Heart right ventricle (tissue), 16 donors: ENCODE results near the gene PFN3. TPM values are rescaled to one million over a fixed set of nuclear protein-coding genes. Genes with fewer than 3 reads are reported as not detected.
A peak's percentile ranks its signal among the peaks of the same experiment; 100 is the strongest.

Experiments
- ATAC-seq, 8 donors: fragments of 200-7000 bp; cut with Tn5 transposase; one replicate each; pipeline ENCODE4 v1.9.1; 2020; ENCODE audit warnings: mild to moderate bottlenecking in 8 of 8, moderate library complexity in 8 of 8, moderate number of reproducible peaks in 1 of 8
- DNase-seq, 2 donors: peaks; one replicate each; pipeline ENCODE4 v3.0.0-alpha.2; 2020
- H3K27ac ChIP-seq, 10 donors: fragments of 200-600 bp; sonication (generic) in 2 of 10; one replicate each; pipeline versions ENCODE4 v1.5.0 to v1.8.0; 2020 to 2022; ENCODE audit warnings: mild to moderate bottlenecking in 3 of 10
- H3K27me3 ChIP-seq, 7 donors: fragments of 200-600 bp; one replicate each; pipeline ENCODE4 v1.8.0; 2021 to 2022; ENCODE audit warnings: mild to moderate bottlenecking in 2 of 7
- H3K36me3 ChIP-seq, 9 donors: fragments of 200-600 bp; sonication (generic) in 1 of 9; one replicate each; pipeline versions ENCODE4 v1.5.0 to v1.8.0; 2020 to 2022; ENCODE audit warnings: mild to moderate bottlenecking in 2 of 9
- H3K4me1 ChIP-seq, 9 donors: fragments of 200-600 bp; sonication (generic) in 1 of 9; one replicate each; pipeline versions ENCODE4 v1.5.0 to v1.8.0; 2020 to 2022; ENCODE audit warnings: mild to moderate bottlenecking in 4 of 9
- H3K4me3 ChIP-seq, 10 donors: fragments of 200-600 bp; sonication (generic) in 2 of 10; one replicate each; pipeline versions ENCODE4 v1.5.0 to v1.8.0; 2020 to 2022; ENCODE audit warnings: mild to moderate bottlenecking in 7 of 10, moderate library complexity in 2 of 10
- H3K9me3 ChIP-seq, 11 donors: fragments of 200-600 bp in 10 of 11; sonication (generic) in 2 of 11; one replicate each; pipeline versions ENCODE4 v1.5.0 to v1.8.0; 2013 to 2022; ENCODE audit warnings: mild to moderate bottlenecking in 2 of 11, control low read depth in 1 of 11, moderate library complexity in 1 of 11
- WGBS, 2 donors: extraction: QIAGEN DNeasy Blood & Tissue Kit; methylation state at CpG; one replicate each; pipeline ENCODE4 v1.1.7; 2013; ENCODE audit warnings: inconsistent platforms in 1 of 2; 5-methylcytosine and 5-hydroxymethylcytosine counted together
- intact Hi-C, 10 donors: fragments of 100-400 bp; cut with DNase I; formaldehyde crosslinking; loops; one replicate each; pipeline versions ENCODE4 v1.11.1 to v1.14.2; 2022
- polyA plus RNA-seq, 2 donors: library from polyadenylated mRNA; stranded (reverse); fragments of 200-250 nt; gene quantifications; one replicate each; pipeline ENCODE4 v1.2.3, GENCODE V29; 2013
- total RNA-seq, 10 donors: library from RNA; stranded (reverse); fragmentation: NEBNext Ultra II Directional in 3 of 10; extraction: Animal tissue kit (Norgen Biotek cat#: 25700) in 3 of 10; gene quantifications; one replicate each; pipeline versions ENCODE4 v1.2.1 to v1.2.4, GENCODE V29; 2021 to 2023
- TF ChIP-seq, protein P1 (sequence below), 9 donors: fragments of 200-600 bp; sonication (generic) in 2 of 9; IDR thresholded peaks; one replicate each; pipeline versions ENCODE4 v1.5.0 to v1.8.0; 2021 to 2022; ENCODE audit warnings: antibody characterized with exemption in 9 of 9, mild to moderate bottlenecking in 5 of 9, moderate library complexity in 1 of 9
- donor health status: Arrhythmogenic right ventricular cardiomyopathy.
- donor health status: ischemic (EF 13 %, LVEDD 7.1; RV severe dilation, severe dysfunction).
- donor health status: healthy with polysubstance abuse.
- donor health status: DM: no; HTN: yes; CAD: no.
- donor health status: DM: no; HTN: no; CAD: no.
- donor health status: ischemic (EF 25% LVEDD 6.9; RV normal size, moderate dysfunction).
- donor health status: ischemic (EF 25% LVEDD 5.7; RV mildly dilated, moderate dysfunction).
- donor health status: healthy.
- donor health status: DM: yes; HTN: yes; CAD: no.
- donor health status: Ischemic cardiomyopathy.
- donor health status: ischemic (EF 35%, LVEDD 5.7; RV mildly dilated, moderate dysfunction).
- donor health status: nonischemic (EF 11% LVEDD 7.7; RV severe dilation, severe dysfunction).
- donor health status: DM: yes; HTN: yes; CAD: no.
- donor health status: PGD.
- donor health status: ischemic (EF 29% LVEDD 5.4; RV normal size, mild dysfunction).
- donor health status: nonischemic (EF 23%, LVEDD 6.1; RV moderate dilation, normal function).

PFN3 gene
- total and polyA plus RNA-seq, 12 donors: not detected

GRCh38 chr5:177371120-177372033, 29.1 kb downstream of the PFN3 start:
- 64 to 76% methylated on average over 21 to 26 of the region's 26 CpGs for WGBS, 2 donors
- ATAC-seq: no peak

GRCh38 chr5:177370488-177371119, 29.9 kb downstream of the PFN3 start:
- H3K27ac ChIP-seq: peak overlapping the region in 2 of 10 donors; percentile 31 to 75

More at GRCh38 chr5:177371120-177372033, 29.1 kb downstream of the PFN3 start:
- intact Hi-C loops: loop anchor here in 2 of 10 donors (5.0 to 10.0 kb wide), 2 partner anchors 44 to 47 kb away; no protein-coding TSS in a partner anchor
- Histone ChIP-seq H3K36me3 (peaks cover 0 to 37% (median 0%) of the 10 kb centered on the region in 9 donors), H3K4me1 (peaks cover 3 to 52% (median 17%) of the 10 kb centered on the region in 9 donors), H3K9me3 (no peaks in the 10 kb centered on the region), H3K27me3 (no peaks in the 10 kb centered on the region), H3K27ac (peak overlapping the region in 2 of 10 donors; percentile 31 to 75), H3K4me3 (peak overlapping the region in 9 of 10 donors; percentile 14 to 58 (median 41))
- no peak for DNase-seq
- TF ChIP-seq, protein P1, sequence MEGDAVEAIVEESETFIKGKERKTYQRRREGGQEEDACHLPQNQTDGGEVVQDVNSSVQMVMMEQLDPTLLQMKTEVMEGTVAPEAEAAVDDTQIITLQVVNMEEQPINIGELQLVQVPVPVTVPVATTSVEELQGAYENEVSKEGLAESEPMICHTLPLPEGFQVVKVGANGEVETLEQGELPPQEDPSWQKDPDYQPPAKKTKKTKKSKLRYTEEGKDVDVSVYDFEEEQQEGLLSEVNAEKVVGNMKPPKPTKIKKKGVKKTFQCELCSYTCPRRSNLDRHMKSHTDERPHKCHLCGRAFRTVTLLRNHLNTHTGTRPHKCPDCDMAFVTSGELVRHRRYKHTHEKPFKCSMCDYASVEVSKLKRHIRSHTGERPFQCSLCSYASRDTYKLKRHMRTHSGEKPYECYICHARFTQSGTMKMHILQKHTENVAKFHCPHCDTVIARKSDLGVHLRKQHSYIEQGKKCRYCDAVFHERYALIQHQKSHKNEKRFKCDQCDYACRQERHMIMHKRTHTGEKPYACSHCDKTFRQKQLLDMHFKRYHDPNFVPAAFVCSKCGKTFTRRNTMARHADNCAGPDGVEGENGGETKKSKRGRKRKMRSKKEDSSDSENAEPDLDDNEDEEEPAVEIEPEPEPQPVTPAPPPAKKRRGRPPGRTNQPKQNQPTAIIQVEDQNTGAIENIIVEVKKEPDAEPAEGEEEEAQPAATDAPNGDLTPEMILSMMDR (IDR thresholded peaks at IDR 0.05): no peak

DNA sequence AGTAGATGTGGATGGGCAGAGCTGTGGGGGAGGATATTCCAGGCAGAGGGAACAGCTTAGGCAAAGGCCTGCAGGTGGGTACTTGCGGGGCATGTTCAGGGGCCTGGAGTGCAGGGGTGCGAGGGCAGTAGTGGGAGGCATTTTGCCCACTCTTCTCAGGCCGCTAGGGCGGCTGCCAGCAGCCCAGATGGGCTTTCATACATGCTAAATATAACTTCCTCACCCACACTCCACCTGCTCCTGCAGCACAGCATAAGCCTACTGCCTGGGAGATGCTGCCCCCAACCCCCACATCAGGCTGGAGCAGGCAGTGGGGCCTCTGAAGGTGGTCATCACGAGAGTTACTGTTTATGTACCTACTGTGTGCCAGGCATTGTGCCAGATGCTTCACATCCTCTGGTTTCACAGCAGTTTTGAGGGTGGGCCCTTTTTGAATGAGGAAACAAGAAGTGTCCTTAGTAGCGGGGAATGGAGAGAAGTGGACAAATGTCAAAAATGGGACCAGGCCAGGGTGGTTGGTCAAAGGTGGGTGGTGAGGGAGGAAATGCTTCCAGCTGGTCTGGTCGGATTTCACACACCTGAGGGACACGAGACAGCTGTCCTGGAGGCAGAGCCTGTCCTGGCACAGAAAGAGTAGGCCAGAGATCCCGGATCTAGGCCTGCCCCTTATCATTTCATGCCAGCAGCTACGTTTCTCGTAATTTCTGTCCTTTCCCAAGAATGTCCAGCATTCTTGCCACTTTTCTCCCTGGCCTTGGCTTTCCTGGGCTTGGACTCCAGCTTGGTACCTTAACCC, 30.6 kb downstream of the PFN3 start:
- intact Hi-C loops: loop anchor here in 4 of 10 donors (5.0 to 10.0 kb wide), 4 partner anchors 43 to 255 kb away; partner anchors contain the start of gene MXD3 (in 1 of the 4)
- Histone ChIP-seq H3K4me1 (peaks cover 3 to 61% (median 18%) of the 10 kb centered on the region in 9 donors), H3K4me3 (no peak overlapping the region), H3K27ac (no peak overlapping the region), H3K9me3 (no peaks in the 10 kb centered on the region), H3K27me3 (no peaks in the 10 kb centered on the region), H3K36me3 (peaks cover 0 to 39% (median 0%) of the 10 kb centered on the region in 9 donors)
- ATAC-seq (peak in 1 of 8 donors; percentile 3), DNase-seq (no peak)
- 65 to 76% methylated on average over 11 of the region's 11 CpGs for WGBS, 2 donors
- TF ChIP-seq, protein P1 (IDR thresholded peaks at IDR 0.05): no peak

More at GRCh38 chr5:177370488-177371119, 29.9 kb downstream of the PFN3 start:
- Histone ChIP-seq H3K4me1 (peaks cover 3 to 59% (median 18%) of the 10 kb centered on the region in 9 donors), H3K9me3 (no peaks in the 10 kb centered on the region), H3K36me3 (peaks cover 0 to 37% (median 0%) of the 10 kb centered on the region in 9 donors), H3K27me3 (no peaks in the 10 kb centered on the region), H3K4me3 (peak overlapping the region in 9 of 10 donors; percentile 14 to 58 (median 41))
- TF ChIP-seq, protein P1 (IDR thresholded peaks at IDR 0.05): peak in 8 of 9 donors; percentile 11 to 60 (median 44)
- ATAC-seq (peak; percentile 42 to 65 (median 58)), DNase-seq (peak; percentile 66 to 72)
- 13 to 15% methylated on average over 28 to 42 of the region's 42 CpGs for WGBS, 2 donors
- intact Hi-C loops: loop anchor here in 2 of 10 donors (5.0 to 10.0 kb wide), 2 partner anchors 43 to 46 kb away; no protein-coding TSS in a partner anchor
